ENCODE data around the gene IBTK.

DNA sequence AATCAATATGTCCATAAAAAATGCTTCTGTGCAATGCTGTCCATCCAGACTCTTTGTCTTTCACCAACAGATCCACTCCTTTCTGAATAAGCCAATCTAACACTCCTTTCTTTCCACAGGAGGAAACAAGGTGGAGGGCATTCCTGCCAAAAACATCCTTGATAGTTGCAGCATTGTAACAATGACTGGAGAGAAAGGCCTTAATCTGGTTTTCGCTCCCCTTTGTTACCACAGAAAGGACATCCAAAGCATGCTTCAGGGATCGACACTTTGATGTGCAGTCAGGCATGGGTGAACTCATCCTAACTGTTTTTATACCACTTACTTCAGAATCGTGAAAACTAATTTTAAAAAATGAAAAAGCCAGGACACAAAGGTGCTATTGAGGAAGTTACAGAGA lies 7.4 kb downstream of the IBTK start:
- TF ChIP-seq, protein P1, sequence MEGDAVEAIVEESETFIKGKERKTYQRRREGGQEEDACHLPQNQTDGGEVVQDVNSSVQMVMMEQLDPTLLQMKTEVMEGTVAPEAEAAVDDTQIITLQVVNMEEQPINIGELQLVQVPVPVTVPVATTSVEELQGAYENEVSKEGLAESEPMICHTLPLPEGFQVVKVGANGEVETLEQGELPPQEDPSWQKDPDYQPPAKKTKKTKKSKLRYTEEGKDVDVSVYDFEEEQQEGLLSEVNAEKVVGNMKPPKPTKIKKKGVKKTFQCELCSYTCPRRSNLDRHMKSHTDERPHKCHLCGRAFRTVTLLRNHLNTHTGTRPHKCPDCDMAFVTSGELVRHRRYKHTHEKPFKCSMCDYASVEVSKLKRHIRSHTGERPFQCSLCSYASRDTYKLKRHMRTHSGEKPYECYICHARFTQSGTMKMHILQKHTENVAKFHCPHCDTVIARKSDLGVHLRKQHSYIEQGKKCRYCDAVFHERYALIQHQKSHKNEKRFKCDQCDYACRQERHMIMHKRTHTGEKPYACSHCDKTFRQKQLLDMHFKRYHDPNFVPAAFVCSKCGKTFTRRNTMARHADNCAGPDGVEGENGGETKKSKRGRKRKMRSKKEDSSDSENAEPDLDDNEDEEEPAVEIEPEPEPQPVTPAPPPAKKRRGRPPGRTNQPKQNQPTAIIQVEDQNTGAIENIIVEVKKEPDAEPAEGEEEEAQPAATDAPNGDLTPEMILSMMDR (IDR thresholded peaks at IDR 0.05): no peak
- no peak for TF ChIP-seq POLR2A (IDR thresholded peaks at IDR 0.05)
- TF ChIP-seq POLR2AphosphoS5 (IDR thresholded peaks at IDR 0.05): no peak

Measured in prostate gland (tissue), 2 donors.